HG03103 (cell line): ENCODE results near the gene RAB3D.
"Not testable (repeated sequence)": the region's sequence is repeated elsewhere in the genome, so short reads cannot be mapped to it uniquely, and the experiment has no call there.

ENCODE experiments used
- ATAC-seq: cut with Tn5 transposase; IDR thresholded peaks from one replicate; pipeline ENCODE4 v1.9.1; 2021; ENCODE audit warnings: low read depth; ENCODE audit not compliant: unreplicated experiment

The RAB3D gene

GRCh38 chr19:11339254-11340098, at the start of gene RAB3D:
Gene RAB3D (minus strand): TSS chr19:11339657. CDS start chr19:11337399, 2,258 bp downstream.
- peak; percentile 52 for ATAC-seq

- no peak for ATAC-seq
These were observed 47.9 kb upstream of the RAB3D start for GRCh38 chr19:11387162-11388034.

- ATAC-seq, result no peak
These were observed 45.3 kb upstream of the RAB3D start for GRCh38 chr19:11384778-11385129.

GRCh38 chr19:11383706-11384048, 44.2 kb upstream of the RAB3D start:
- no peak for ATAC-seq

- ATAC-seq, result no peak
These were observed 43.6 kb upstream of the RAB3D start for GRCh38 chr19:11382898-11383705.

GRCh38 chr19:11380653-11381537, 41.4 kb upstream of the RAB3D start:
- ATAC-seq, result peak; percentile 62

GRCh38 chr19:11379857-11380350, 40.4 kb upstream of the RAB3D start:
- no peak for ATAC-seq

GRCh38 chr19:11379269-11379845, 39.9 kb upstream of the RAB3D start:
- ATAC-seq, result not testable (repeated sequence)

- no peak for ATAC-seq
These were observed 39.1 kb upstream of the RAB3D start for GRCh38 chr19:11378319-11379189.

GRCh38 chr19:11377756-11378155, 38.3 kb upstream of the RAB3D start:
- no peak for ATAC-seq

- no peak for ATAC-seq
These were observed 37.8 kb upstream of the RAB3D start for GRCh38 chr19:11377237-11377636.

GRCh38 chr19:11375143-11375948, 35.9 kb upstream of the RAB3D start:
- ATAC-seq, result no peak

GRCh38 chr19:11374433-11375142, 35.1 kb upstream of the RAB3D start, which contains the start of gene SWSAP1:
Gene SWSAP1 (plus strand): TSS chr19:11374666. CDS start chr19:11374681, 15 bp downstream.
- peak; percentile 72 for ATAC-seq

- no peak for ATAC-seq
These were observed 34.5 kb upstream of the RAB3D start for GRCh38 chr19:11373885-11374432.

GRCh38 chr19:11373166-11373884, 33.9 kb upstream of the RAB3D start:
- ATAC-seq, result no peak

- ATAC-seq, result no peak
These were observed 31.3 kb upstream of the RAB3D start for GRCh38 chr19:11370744-11371143.
